GM10847 (cell line): ENCODE measurements around the gene JPH2.

Source experiments
- POLR2A ChIP-seq: IDR thresholded peaks from 2 replicates; pipeline ENCODE4 v1.6.1; 2011; ENCODE audit not compliant: insufficient read length; ENCODE audit errors: extremely low read depth

JPH2 gene

GRCh38 chr20:44200983-44201382 is 14.0 kb upstream of the JPH2 start:
- TF ChIP-seq POLR2A = no peak

DNA sequence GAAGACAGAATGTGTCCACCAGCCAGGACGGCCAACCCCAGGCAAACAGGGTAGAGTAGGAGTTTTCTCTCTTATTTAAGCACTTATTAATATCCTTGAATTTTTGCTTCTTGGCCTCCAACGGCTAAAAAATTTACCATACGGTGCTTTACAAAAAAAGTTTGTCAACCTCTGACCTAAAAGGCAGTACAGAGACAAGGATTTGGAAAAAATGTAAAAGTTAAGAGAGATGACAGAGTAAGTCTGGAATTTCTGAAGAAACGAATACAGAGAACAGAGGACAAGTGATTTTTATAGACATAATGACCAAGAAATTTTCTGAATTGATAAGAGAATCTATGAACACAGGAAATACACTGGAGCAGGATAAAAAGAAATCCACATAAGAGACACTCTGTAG is 13.4 kb upstream of the JPH2 start:
- TF ChIP-seq POLR2A = no peak

- TF ChIP-seq POLR2A = no peak
Measured at GRCh38 chr20:44199877-44200276, 12.9 kb upstream of the JPH2 start.

DNA sequence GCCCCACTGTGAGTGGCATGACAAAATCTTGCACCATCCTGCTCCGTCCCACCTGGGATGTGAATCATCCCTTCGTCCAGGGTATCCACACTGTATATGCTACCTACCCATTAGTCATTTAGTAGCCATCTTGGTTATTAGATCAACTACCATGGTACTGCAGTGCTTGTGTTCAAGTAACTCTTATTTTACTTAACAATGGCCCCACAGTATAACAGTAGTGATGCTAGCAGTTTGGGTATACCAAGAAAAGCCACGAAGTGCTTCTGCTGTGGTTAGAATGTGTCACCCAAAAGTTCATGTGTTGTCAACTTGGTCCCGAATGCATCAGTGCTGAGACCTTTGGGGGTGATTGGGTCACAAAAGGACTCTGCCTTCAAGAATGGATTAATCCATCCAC is 11.9 kb upstream of the JPH2 start:
- no peak for TF ChIP-seq POLR2A

GRCh38 chr20:44196271-44196670 is 9.3 kb upstream of the JPH2 start:
- TF ChIP-seq POLR2A = no peak

DNA sequence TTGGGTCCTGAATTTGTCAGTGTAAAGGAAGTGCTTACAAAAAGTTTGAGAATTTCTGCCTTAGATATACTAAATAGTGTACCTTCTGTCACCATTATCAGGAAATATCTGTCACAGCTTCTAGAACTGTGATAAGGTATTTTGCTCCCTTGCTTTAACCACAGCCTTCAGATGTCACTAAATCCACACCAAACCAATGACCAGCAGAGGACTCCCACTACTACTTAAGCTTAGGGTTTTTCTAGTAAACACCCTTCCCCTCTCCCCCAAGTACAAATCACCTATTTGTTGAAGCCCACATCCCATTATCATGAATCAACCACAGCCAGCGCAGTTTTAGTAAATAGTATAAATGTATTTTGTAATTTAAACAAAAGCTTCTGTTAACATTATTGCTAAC is 8.6 kb upstream of the JPH2 start:
- TF ChIP-seq POLR2A = no peak

GRCh38 chr20:44193801-44194200 is 6.8 kb upstream of the JPH2 start:
- no peak for TF ChIP-seq POLR2A

DNA sequence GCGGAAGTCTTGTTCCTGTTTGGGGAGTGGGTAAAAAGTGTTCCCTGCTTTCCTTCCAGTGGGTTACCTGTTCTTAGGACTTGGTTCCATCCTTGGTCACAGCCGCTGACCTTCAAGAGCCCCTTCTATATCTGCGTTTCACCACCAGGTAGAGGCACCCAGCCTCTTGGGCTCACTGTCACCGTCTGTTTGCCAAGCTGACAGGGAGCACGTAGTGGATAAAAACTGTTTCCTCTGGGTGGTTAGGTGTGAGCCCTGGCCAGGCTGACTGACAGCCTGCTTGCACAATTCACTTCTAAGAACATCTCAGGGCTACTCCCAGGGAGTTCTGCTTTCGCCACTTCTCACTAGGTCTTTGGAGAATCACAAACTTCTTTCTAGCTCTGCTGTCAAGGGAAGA is 1.8 kb upstream of the JPH2 start:
- no peak for TF ChIP-seq POLR2A

- no peak for TF ChIP-seq POLR2A
Measured at GRCh38 chr20:44187772-44188709, 1.1 kb upstream of the JPH2 start.

DNA sequence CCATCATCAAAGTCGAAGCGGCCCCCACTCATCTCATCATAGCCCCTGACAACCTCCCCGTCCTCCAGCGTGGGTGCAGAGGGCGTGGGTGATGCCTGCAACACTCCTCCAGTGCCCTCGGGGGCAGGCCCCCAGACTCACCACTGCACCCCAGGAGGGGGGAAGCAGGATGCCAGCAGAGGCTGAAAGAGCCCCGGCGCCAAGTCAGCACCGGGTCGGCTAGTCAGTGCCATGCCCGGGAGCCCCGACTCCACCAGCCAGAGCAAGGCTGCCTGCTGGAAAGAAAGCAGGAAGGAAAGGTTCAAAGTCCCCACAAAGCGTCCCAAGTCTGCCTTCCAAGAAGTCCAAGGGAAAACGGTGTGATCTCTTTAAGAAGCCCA is 324 bp downstream of the JPH2 start:
- no peak for TF ChIP-seq POLR2A

- TF ChIP-seq POLR2A = no peak
Measured at GRCh38 chr20:44186201-44186600, 787 bp downstream of the JPH2 start.

- TF ChIP-seq POLR2A = no peak
Measured at GRCh38 chr20:44185574-44185973, 1.4 kb downstream of the JPH2 start.

- TF ChIP-seq POLR2A = no peak
Measured at GRCh38 chr20:44183282-44183681, 3.7 kb downstream of the JPH2 start.

DNA sequence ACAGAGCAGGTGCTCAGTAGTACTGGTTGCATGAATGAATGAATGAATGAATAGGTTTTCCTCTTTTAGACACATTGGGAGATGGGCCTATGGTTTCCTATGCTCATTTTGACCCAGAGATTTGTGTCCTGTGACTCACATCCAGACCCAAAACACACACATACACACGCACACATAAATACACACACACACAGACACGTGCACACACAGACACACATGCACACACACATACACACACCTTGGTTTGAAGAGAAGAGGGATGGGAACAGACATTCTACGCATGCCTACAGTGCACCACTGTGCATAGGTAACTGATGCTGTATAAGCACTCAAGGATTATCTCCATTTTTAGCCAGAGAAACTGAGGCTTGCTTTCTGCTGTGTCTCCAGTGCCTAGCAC is 4.1 kb downstream of the JPH2 start:
- TF ChIP-seq POLR2A = no peak

DNA sequence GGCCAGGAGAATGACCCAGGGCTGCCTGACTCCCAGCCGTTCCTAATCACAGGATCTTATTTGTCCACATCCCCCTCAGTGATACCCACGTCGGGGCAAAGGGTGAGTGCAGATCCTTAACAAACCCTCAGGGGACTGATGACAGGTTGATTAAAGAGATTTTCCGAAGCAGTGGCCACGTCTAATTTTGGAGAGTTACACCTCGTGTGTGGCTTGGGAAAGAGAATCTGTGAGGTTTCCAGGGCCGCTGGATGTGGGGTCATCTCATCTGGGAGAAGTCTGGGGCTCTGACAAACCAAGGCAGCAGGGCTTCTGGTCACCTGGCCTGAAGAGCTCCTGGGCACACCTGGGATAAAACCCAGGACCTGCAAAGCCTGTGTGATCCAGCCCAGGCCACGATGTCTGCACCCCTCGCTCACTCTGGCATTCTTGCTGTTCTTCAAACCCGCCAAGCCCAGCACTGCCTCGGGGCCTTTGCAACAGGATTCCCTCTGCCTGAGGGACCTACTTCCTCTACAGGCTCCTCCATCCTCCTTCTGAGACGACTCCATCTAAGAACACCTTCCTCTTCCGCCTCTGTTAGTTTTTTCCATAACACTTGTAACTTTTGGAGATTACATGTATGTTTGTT is 4.7 kb downstream of the JPH2 start:
- TF ChIP-seq POLR2A = no peak

DNA sequence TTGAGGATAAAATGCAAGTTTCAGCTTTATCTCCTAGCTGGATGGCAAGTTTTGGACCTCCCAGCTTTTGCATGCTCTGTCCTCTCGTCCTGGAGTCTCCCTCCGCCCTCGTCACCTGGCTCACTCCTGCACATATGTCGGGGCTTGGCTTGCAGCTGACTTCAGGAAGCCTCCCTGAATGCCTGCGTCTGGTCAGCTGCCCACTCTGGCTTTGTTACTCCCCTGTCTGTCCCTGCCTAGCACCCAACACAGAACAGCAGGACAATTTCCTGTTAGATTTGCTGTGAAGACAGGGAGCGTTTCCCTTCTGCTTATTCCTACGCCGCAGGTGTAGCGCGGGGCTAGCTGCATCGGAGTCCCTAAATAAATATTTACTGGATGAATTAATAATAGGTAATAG is 5.4 kb downstream of the JPH2 start:
- no peak for TF ChIP-seq POLR2A

DNA sequence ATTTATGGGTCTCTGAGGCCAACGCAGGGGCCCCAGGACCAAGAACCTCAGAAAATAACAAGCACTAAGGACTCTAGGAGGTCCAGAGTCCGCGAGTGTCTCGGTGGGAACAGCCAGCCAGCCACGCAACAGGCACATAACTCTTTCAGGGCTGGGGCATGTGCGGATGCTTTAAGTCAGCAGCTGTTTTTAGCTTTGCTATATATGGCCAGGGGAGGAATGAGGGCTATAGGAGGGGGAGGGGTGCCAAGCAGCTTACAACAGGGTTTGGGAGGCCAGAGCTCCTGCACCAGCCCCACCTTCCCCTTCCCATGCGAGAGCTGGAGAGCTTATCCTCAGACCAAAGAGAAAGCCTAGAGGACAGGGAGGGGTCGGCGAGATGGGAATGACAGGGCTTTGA is 6.2 kb downstream of the JPH2 start:
- no peak for TF ChIP-seq POLR2A
